ENCODE measurements around the gene SORCS3.

SORCS3 gene

DNA sequence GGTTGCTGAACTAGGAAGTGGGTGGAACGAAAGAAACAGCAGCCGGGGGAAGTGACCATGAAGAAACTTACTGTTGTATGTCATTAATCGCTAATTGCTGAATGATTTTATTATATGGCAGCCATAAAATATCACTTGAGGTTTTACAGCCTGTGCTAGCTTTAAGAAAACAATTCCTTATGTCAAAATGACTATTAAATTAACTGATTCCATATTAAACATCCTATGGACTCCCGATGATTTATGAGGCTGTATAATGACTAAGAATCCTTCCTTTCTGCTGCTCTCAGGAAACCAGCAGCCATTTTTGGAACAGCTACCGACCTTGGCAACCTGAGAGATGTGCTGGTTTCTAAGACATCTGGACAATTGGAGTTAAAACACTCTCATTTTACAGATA, 421.9 kb downstream of the SORCS3 start:
- no peak overlapping the region for H3K9ac ChIP-seq (ENCODE audit: insufficient read length)
- H3K36me3 ChIP-seq (ENCODE audit: insufficient read depth, low read length), result no peaks in the 10 kb centered on the region
- TF ChIP-seq FOXP2 (optimal IDR thresholded peaks at IDR 0.05; ENCODE audit: control extremely low read depth, extremely low read length, insufficient read depth) (no peak), EZH2 (IDR thresholded peaks at IDR 0.05) (no peak), POLR2AphosphoS5 (IDR thresholded peaks at IDR 0.05; ENCODE audit: borderline replicate concordance, low read depth, low read length) (no peak)
- DNase-seq (ENCODE audit: low read depth, low spot score), result no peak
- H3K27ac ChIP-seq, result no peak overlapping the region
- no peak overlapping the region for H3K4me3 ChIP-seq
- no peaks in the 10 kb centered on the region for H3K9me3 ChIP-seq (ENCODE audit: low read depth, low read length)

DNA sequence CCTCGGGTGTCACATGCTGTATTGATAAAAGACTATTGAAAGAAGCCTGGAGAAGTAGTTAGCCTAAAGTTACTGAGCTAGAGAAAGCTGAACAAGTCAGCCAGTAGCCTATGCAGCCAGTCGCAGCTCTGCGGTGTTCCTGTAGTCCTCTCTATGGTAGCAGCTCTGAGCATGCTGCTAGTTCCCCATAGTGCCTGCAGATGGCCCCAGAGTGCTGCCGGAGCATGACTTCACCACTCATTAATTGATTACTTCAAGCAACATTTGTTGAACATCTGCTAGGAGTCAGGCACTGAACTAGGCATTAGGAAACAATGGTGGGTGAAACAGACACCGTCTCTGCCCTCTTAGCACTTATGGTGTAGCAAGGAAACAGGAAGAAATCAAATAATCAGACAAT, 422.7 kb downstream of the SORCS3 start:
- Histone ChIP-seq H3K9ac (ENCODE audit: insufficient read length) (no peak overlapping the region), H3K36me3 (ENCODE audit: insufficient read depth, low read length) (no peaks in the 10 kb centered on the region), H3K9me3 (ENCODE audit: low read depth, low read length) (no peaks in the 10 kb centered on the region), H3K27ac (no peak overlapping the region), H3K4me3 (no peak overlapping the region)
- TF ChIP-seq POLR2AphosphoS5 (IDR thresholded peaks at IDR 0.05; ENCODE audit: borderline replicate concordance, low read depth, low read length) (no peak), FOXP2 (optimal IDR thresholded peaks at IDR 0.05; ENCODE audit: control extremely low read depth, extremely low read length, insufficient read depth) (no peak)
- DNase-seq (ENCODE audit: low read depth, low spot score), result no peak

- H3K36me3 ChIP-seq (ENCODE audit: insufficient read depth, low read length), result no peaks in the 10 kb centered on the region
- H3K9me3 ChIP-seq (ENCODE audit: low read depth, low read length), result no peaks in the 10 kb centered on the region
- no peak for TF ChIP-seq FOXP2 (optimal IDR thresholded peaks at IDR 0.05; ENCODE audit: control extremely low read depth, extremely low read length, insufficient read depth)
- TF ChIP-seq POLR2AphosphoS5 (IDR thresholded peaks at IDR 0.05; ENCODE audit: borderline replicate concordance, low read depth, low read length), result no peak
- no peak for TF ChIP-seq EZH2 (IDR thresholded peaks at IDR 0.05)
- H3K9ac ChIP-seq (ENCODE audit: insufficient read length), result no peak overlapping the region
- H3K27ac ChIP-seq, result no peak overlapping the region
- H3K4me3 ChIP-seq, result no peak overlapping the region
- no peak for DNase-seq (ENCODE audit: low read depth, low spot score)
Measured at GRCh38 chr10:105068497-105068896, 427.4 kb downstream of the SORCS3 start.

DNA sequence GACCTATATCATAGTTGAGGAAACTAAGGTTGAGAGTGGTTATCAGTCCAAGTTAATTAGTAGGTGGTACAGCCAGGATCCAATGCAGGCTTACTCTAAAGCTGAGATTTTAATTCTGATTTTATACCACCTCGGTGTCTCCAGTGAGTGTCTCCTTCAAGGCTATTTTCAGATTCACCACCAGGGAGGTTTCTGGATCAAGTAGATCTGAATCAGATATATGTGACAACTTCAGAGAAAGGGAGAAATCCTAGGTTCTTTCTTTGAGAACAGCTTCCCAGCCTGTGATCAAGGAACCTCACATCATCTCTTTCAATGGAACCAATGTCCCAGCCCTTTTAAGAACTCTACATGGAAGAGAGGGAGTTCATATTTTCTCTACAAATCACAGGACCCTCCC, 429.2 kb downstream of the SORCS3 start:
- DNase-seq (ENCODE audit: low read depth, low spot score), result no peak
- Histone ChIP-seq H3K4me3 (no peak overlapping the region), H3K36me3 (ENCODE audit: insufficient read depth, low read length) (no peaks in the 10 kb centered on the region), H3K9ac (ENCODE audit: insufficient read length) (no peak overlapping the region), H3K27ac (no peak overlapping the region), H3K9me3 (ENCODE audit: low read depth, low read length) (no peaks in the 10 kb centered on the region)
- TF ChIP-seq POLR2AphosphoS5 (IDR thresholded peaks at IDR 0.05; ENCODE audit: borderline replicate concordance, low read depth, low read length), result no peak
- no peak for TF ChIP-seq EZH2 (IDR thresholded peaks at IDR 0.05)
- no peak for TF ChIP-seq FOXP2 (optimal IDR thresholded peaks at IDR 0.05; ENCODE audit: control extremely low read depth, extremely low read length, insufficient read depth)

DNA sequence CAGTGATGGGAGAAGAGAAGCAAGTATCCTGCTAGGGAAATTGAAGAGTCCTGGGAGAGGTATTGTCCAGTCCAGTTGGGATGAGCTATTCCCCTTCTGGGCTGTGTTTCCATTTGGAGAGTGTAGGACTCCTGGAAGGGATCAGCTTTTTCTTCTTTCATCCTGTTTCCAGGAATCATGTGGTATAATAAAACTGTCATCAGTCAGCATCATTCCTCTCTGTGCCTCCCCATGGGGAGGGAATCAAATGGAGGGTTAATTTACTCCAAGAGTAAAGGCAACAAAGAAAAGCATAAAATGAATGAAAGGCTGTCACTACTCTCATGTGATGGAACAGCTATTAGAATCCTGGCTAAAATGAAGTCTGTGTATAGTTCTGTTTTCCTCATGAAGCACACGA, 429.9 kb downstream of the SORCS3 start:
- DNase-seq (ENCODE audit: low read depth, low spot score), result no peak
- H3K36me3 ChIP-seq (ENCODE audit: insufficient read depth, low read length), result no peaks in the 10 kb centered on the region
- no peak overlapping the region for H3K9ac ChIP-seq (ENCODE audit: insufficient read length)
- no peak overlapping the region for H3K27ac ChIP-seq
- H3K4me3 ChIP-seq, result no peak overlapping the region
- H3K9me3 ChIP-seq (ENCODE audit: low read depth, low read length), result no peaks in the 10 kb centered on the region
- TF ChIP-seq EZH2 (IDR thresholded peaks at IDR 0.05) (no peak), FOXP2 (optimal IDR thresholded peaks at IDR 0.05; ENCODE audit: control extremely low read depth, extremely low read length, insufficient read depth) (no peak), POLR2AphosphoS5 (IDR thresholded peaks at IDR 0.05; ENCODE audit: borderline replicate concordance, low read depth, low read length) (no peak)

- no peak for TF ChIP-seq FOXP2 (optimal IDR thresholded peaks at IDR 0.05; ENCODE audit: control extremely low read depth, extremely low read length, insufficient read depth)
- H3K27ac ChIP-seq, result no peak overlapping the region
Measured at GRCh38 chr10:105071980-105072379, 430.9 kb downstream of the SORCS3 start.

DNA sequence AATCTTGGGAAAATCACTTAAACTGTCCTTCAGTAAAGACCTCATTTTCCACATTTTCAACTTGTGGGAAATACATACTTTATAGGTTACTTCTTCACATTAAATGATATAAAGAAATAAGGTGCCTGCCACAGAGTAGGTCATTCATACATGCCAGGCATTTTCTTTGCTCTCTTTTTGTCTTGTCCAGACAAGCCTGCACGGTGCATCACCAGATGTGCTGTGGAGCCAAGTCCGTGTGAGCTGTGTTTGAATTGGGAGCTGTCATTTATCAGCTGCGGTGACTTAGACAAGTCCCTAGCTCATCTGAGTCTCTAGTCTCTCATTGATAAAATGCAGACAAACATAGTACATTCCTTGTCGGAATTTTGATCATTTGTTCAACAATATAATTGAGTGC, 432.9 kb downstream of the SORCS3 start:
- Histone ChIP-seq H3K9me3 (ENCODE audit: low read depth, low read length) (no peaks in the 10 kb centered on the region), H3K4me3 (no peak overlapping the region), H3K9ac (ENCODE audit: insufficient read length) (no peak overlapping the region), H3K27ac (no peak overlapping the region), H3K36me3 (ENCODE audit: insufficient read depth, low read length) (no peaks in the 10 kb centered on the region)
- DNase-seq (ENCODE audit: low read depth, low spot score), result no peak
- TF ChIP-seq EZH2 (IDR thresholded peaks at IDR 0.05), result no peak
- TF ChIP-seq FOXP2 (optimal IDR thresholded peaks at IDR 0.05; ENCODE audit: control extremely low read depth, extremely low read length, insufficient read depth), result no peak
- no peak for TF ChIP-seq POLR2AphosphoS5 (IDR thresholded peaks at IDR 0.05; ENCODE audit: borderline replicate concordance, low read depth, low read length)

More at GRCh38 chr10:105071980-105072379, 430.9 kb downstream of the SORCS3 start:
- Histone ChIP-seq H3K36me3 (ENCODE audit: insufficient read depth, low read length) (no peaks in the 10 kb centered on the region), H3K9ac (ENCODE audit: insufficient read length) (no peak overlapping the region), H3K4me3 (no peak overlapping the region), H3K9me3 (ENCODE audit: low read depth, low read length) (no peaks in the 10 kb centered on the region)
- no peak for DNase-seq (ENCODE audit: low read depth, low spot score)

DNA sequence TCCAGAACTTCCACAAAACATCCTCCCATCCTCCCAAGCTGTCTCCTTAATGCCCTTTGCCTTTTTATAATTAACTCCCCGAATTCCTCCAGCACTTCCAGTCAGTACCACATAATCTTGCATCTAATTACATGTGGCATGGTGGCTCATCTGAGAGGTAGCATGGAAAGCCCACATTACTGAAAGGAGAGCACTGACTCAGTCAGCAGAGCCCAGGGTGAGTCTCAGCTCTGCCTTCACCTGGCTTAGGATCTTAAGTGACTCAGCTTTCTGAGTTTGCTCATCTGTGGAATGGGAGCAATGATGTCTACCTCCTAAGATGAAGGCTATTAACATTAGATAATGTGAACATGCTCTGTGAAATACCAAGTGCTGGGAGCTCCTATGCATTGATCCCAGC, 433.9 kb downstream of the SORCS3 start:
- Histone ChIP-seq H3K4me3 (no peak overlapping the region), H3K27ac (no peak overlapping the region), H3K9ac (ENCODE audit: insufficient read length) (no peak overlapping the region), H3K9me3 (ENCODE audit: low read depth, low read length) (no peaks in the 10 kb centered on the region), H3K36me3 (ENCODE audit: insufficient read depth, low read length) (no peaks in the 10 kb centered on the region)
- no peak for DNase-seq (ENCODE audit: low read depth, low spot score)
- TF ChIP-seq EZH2 (IDR thresholded peaks at IDR 0.05), result no peak
- TF ChIP-seq POLR2AphosphoS5 (IDR thresholded peaks at IDR 0.05; ENCODE audit: borderline replicate concordance, low read depth, low read length), result no peak
- TF ChIP-seq FOXP2 (optimal IDR thresholded peaks at IDR 0.05; ENCODE audit: control extremely low read depth, extremely low read length, insufficient read depth), result no peak

GRCh38 chr10:105085980-105086379, 444.9 kb downstream of the SORCS3 start:
- Histone ChIP-seq H3K27ac (no peak overlapping the region), H3K9me3 (ENCODE audit: low read depth, low read length) (no peaks in the 10 kb centered on the region), H3K36me3 (ENCODE audit: insufficient read depth, low read length) (no peaks in the 10 kb centered on the region), H3K9ac (ENCODE audit: insufficient read length) (no peak overlapping the region), H3K4me3 (no peak overlapping the region)
- TF ChIP-seq EZH2 (IDR thresholded peaks at IDR 0.05), result no peak
- no peak for TF ChIP-seq POLR2AphosphoS5 (IDR thresholded peaks at IDR 0.05; ENCODE audit: borderline replicate concordance, low read depth, low read length)
- no peak for TF ChIP-seq FOXP2 (optimal IDR thresholded peaks at IDR 0.05; ENCODE audit: control extremely low read depth, extremely low read length, insufficient read depth)
- no peak for DNase-seq (ENCODE audit: low read depth, low spot score)
